ENCODE results near the gene CTU2.

The CTU2 gene

GRCh38 chr16:88694221-88695087 lies 11.8 kb upstream of the CTU2 start:
- TF ChIP-seq TCF4 (CRISPR knock-in tag; IDR thresholded peaks at IDR 0.05; ENCODE audit: borderline replicate concordance) = no peak
- TF ChIP-seq ZNF70 (CRISPR knock-in tag; IDR thresholded peaks at IDR 0.05) = no peak
- TF ChIP-seq ARNTL (CRISPR knock-in tag; IDR thresholded peaks at IDR 0.05; ENCODE audit: borderline replicate concordance, low read depth) = no peak
- no peak for TF ChIP-seq ESRRG (CRISPR knock-in tag; IDR thresholded peaks at IDR 0.05)
- no peak for TF ChIP-seq BACH2 (CRISPR knock-in tag; IDR thresholded peaks at IDR 0.05; ENCODE audit: borderline replicate concordance)
- TF ChIP-seq SNAI2 (CRISPR knock-in tag; IDR thresholded peaks at IDR 0.05) = no peak
- TF ChIP-seq TOX (CRISPR knock-in tag; IDR thresholded peaks at IDR 0.05; ENCODE audit: borderline replicate concordance) = no peak
- TF ChIP-seq ZNF565 (CRISPR knock-in tag; conservative IDR thresholded peaks at IDR 0.05; ENCODE audit: low read depth) = no peak
- no peak for TF ChIP-seq CSRNP3 (CRISPR knock-in tag; IDR thresholded peaks at IDR 0.05)
- no peak for TF ChIP-seq ISL1 (CRISPR knock-in tag; IDR thresholded peaks at IDR 0.05)
- TF ChIP-seq ZC3H10 (CRISPR knock-in tag; IDR thresholded peaks at IDR 0.05) = no peak
- TF ChIP-seq CREB5 (CRISPR knock-in tag; IDR thresholded peaks at IDR 0.05; ENCODE audit: low read depth) = no peak
- TF ChIP-seq RARB (CRISPR knock-in tag; IDR thresholded peaks at IDR 0.05) = no peak
- no peak for TF ChIP-seq ZFP3 (CRISPR knock-in tag; IDR thresholded peaks at IDR 0.05)
- TF ChIP-seq POU6F1 (CRISPR knock-in tag; IDR thresholded peaks at IDR 0.05; ENCODE audit: borderline replicate concordance, low read depth) = no peak
- TF ChIP-seq OSR1 (CRISPR knock-in tag; IDR thresholded peaks at IDR 0.05) = no peak
- TF ChIP-seq ZFP30 (CRISPR knock-in tag; IDR thresholded peaks at IDR 0.05) = no peak
- no peak for TF ChIP-seq CSDC2 (CRISPR knock-in tag; IDR thresholded peaks at IDR 0.05)
- no peak for TF ChIP-seq ZNF8 (CRISPR knock-in tag; IDR thresholded peaks at IDR 0.05)
- TF ChIP-seq PPARA (CRISPR knock-in tag; IDR thresholded peaks at IDR 0.05; ENCODE audit: borderline replicate concordance) = no peak
- no peak for ATAC-seq

GRCh38 chr16:88695218-88695617 lies 11.1 kb upstream of the CTU2 start:
- TF ChIP-seq CSRNP3 (CRISPR knock-in tag; IDR thresholded peaks at IDR 0.05) (no peak), ZNF70 (CRISPR knock-in tag; IDR thresholded peaks at IDR 0.05) (no peak), GLIS3 (CRISPR knock-in tag; IDR thresholded peaks at IDR 0.05) (no peak), RARB (CRISPR knock-in tag; IDR thresholded peaks at IDR 0.05) (no peak), CREB5 (CRISPR knock-in tag; IDR thresholded peaks at IDR 0.05; ENCODE audit: low read depth) (no peak), ESRRG (CRISPR knock-in tag; IDR thresholded peaks at IDR 0.05) (no peak), TCF4 (CRISPR knock-in tag; IDR thresholded peaks at IDR 0.05; ENCODE audit: borderline replicate concordance) (no peak), ZFP30 (CRISPR knock-in tag; IDR thresholded peaks at IDR 0.05) (no peak)
- no peak for ATAC-seq

- TF ChIP-seq TSHZ2 (CRISPR knock-in tag; IDR thresholded peaks at IDR 0.05) (no peak), POU6F1 (CRISPR knock-in tag; IDR thresholded peaks at IDR 0.05; ENCODE audit: borderline replicate concordance, low read depth) (no peak), OSR1 (CRISPR knock-in tag; IDR thresholded peaks at IDR 0.05) (no peak), ARNTL (CRISPR knock-in tag; IDR thresholded peaks at IDR 0.05; ENCODE audit: borderline replicate concordance, low read depth) (no peak), BACH2 (CRISPR knock-in tag; IDR thresholded peaks at IDR 0.05; ENCODE audit: borderline replicate concordance) (no peak), SNAI2 (CRISPR knock-in tag; IDR thresholded peaks at IDR 0.05) (no peak), RARB (CRISPR knock-in tag; IDR thresholded peaks at IDR 0.05) (no peak), ISL1 (CRISPR knock-in tag; IDR thresholded peaks at IDR 0.05) (no peak), TCF4 (CRISPR knock-in tag; IDR thresholded peaks at IDR 0.05; ENCODE audit: borderline replicate concordance) (no peak), GLIS3 (CRISPR knock-in tag; IDR thresholded peaks at IDR 0.05) (no peak)
- ATAC-seq = no peak
These were observed 10.6 kb upstream of the CTU2 start for GRCh38 chr16:88695753-88696152.
